HG02763 (cell line): ENCODE data around the gene GATA5.
"Not testable (repeated sequence)": the region's sequence is repeated elsewhere in the genome, so short reads cannot be mapped to it uniquely, and the experiment has no call there.

ENCODE experiments used
- ATAC-seq: cut with Tn5 transposase; IDR thresholded peaks from one replicate; pipeline ENCODE4 v1.9.1; 2021; ENCODE audit warnings: mild to moderate bottlenecking, moderate library complexity; ENCODE audit not compliant: unreplicated experiment

GATA5 gene

DNA sequence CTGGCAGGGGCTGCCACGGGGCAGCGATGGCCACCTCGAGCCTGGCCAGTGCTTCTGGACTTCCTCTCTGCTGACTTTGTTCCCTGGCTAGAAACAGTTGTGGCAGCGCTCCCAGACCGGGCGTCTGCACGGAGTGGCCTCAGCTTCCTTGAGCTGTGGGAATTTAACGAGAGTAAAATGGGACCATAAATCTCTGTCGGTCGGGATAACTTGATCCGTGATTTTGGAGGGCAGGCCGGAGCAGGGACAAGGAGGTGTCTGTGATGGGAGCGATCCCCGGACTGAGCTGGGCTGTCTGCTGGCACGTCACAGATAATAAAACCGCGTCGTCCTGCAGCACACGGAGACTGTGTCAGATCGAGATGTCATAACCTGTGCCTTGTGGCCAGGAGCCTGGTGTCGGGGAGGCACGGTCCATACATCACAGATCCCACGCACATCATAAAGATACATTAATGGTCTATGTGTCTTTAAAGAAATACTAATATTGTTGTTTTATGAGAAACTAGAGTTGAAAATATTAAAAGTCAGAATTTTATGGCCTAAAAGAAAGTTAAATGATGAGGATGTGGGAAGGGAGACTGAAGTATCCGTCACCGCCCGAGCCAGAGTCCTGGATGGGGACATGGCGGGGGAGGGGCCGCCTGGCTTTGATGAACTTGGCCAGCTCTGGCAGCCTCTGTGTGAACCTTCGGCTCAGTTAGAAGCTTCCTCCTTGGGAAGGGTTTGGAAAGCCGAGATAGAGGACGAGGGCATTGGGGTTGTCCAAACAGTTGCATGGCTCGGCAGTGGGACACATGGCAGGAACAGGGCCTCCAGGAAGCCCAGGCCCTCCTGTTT, 41.9 kb downstream of the GATA5 start:
- ATAC-seq: no peak

DNA sequence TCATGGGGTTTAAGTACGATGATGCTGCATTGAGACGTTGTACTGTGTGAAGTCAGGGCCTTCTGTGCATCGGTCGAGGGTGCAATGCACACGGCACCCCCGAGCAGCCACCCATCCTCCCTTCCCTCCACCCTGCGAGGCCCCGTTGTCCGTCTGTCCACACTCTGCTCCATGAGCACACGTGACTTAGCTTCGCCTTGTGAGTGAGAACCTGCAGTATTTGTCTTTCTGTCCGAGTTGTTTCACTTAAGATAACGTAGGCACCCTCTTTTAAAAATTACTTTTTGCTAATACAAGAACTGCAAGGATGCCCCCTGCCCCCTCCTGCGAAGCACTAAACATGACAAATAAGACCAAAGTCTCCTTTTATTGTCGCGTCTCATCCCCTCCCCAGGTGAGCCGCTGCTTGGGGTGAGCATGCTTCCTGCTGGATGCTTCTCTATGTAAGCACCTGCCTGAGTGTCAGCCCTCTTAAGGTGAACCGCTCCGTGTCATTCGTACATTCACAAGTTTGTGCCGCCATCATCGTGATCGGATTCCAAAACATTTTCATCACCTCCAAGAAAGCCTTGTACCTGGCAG, 44.8 kb downstream of the GATA5 start:
- ATAC-seq: no peak

DNA sequence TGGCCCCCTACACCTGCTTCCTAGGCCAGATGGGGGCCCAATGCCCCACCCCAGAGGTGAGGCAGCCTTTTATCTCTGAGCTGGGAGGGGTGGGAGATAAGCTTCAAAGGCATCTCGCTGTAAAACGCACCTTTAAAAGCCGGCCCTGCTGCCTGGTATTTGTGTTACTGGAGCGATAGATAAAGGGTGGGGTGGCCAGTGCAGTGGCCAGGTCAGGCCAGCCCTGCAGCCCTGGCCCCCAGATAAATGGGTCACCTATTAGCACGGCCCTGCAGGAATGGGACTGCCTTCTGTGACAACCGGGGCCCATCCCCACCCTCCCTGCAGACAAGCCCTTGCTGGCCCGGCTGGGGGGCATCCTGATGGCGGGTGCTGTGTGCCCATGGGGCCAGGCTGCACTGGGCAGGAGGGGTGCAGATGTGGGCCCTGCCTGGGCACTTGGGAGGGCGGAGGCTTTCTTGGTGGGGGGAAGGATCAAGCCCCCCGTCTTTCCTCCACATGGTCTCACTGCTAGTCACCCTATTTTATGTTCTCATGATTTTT, 45.4 kb downstream of the GATA5 start:
- no peak for ATAC-seq

DNA sequence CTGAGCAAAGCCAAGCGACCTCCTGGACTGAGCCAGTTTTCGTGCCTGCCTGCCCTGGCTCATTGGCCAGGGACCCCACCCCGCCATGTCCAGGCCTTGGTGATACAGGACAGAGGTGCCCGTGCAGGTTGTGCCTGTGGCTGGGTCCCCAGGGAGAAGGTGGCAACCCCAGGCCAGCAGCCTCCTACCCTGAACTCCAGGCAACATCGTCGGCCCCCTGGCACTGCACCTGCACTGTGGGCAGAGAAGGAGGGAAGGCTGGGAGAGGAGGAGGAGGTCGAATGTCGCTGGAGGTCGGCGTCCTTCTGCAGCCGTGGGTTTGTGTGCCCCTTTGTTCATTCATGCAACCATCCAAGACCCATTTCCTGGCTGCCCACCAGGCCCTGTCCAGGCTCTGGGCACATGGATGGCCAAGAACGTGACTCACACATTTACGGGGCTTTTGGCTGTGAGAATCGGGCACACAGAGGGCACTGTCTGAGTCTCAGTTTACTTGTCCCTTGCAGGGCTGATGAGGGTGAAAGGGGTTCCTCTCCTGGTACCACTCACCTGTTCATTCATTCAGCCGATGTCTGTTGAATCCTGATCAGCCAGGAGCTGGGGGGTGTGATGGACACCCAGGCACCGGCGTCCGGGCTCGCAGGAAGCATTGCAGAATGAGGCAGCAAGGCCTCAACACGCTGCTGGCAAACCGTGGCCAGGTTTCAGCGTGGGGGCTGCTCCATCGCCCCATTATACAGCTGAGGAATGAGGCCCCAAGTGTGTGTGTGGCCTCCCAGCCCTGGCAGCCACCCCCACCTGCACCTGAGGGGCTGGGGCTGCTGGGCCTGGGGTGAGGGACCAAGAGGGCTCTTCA, 46.1 kb downstream of the GATA5 start:
- ATAC-seq: no peak

DNA sequence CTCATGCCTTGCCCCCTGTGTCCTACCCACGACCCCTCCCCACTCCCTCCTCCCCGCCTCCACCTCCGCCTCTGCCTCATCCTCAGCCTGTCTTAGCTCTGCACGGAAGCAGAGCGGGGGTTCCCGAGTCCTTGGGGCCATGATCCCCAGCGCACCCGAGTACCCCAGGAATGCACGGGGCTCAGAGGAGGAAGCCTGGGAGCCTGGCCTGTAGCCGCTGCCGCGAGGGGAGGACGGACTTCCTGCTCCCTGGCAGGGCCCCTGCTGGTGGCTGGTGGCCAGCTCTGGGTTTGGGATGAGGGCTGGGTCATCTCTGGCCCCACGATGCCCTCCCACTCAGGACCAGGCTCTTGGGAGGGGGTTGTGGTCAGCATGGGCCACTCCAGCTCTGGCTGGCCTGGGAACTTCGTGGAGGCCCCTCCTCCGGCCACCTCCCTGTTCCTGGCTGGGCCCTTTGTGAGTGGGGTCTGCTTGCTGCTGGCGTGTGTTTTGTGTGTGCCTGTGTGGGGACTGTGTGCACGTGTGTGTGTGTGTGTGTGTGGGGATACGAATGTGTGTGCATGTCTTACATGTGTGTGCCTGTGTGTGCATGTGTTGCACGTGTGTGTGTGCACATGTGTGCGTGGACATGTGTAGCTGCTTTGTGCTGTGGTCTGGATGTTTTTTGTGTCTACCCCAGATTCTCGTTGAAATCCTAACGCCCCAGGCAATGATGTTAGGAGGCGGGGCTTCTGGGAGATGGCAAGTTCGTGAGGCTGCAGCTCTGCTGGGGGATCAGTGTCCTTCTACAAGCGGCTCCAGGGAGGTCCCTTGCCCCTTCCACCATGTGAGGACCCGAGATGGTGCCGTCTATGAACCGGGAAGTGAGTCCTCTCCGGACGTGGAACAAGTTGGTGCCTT, 47.1 kb downstream of the GATA5 start:
- no peak for ATAC-seq

DNA sequence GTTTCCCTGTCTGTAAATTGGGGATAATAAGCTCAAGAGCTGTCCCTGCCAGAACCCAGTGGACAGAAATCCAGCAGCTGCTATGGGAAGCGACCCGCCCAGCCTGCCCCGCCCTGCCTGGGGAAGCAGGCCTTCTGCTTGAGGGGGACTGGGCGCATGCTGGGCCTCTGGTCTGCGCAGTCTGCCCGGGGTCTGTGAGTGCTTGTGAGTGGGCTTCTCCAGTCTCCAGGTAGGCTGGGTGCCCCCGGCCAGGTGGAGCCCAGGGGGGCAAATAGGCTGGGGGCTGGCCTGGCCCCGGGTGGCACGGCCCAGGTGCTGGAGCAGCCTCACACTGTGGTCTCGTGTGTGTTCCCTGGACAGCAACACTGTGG, 47.8 kb downstream of the GATA5 start:
- no peak for ATAC-seq

DNA sequence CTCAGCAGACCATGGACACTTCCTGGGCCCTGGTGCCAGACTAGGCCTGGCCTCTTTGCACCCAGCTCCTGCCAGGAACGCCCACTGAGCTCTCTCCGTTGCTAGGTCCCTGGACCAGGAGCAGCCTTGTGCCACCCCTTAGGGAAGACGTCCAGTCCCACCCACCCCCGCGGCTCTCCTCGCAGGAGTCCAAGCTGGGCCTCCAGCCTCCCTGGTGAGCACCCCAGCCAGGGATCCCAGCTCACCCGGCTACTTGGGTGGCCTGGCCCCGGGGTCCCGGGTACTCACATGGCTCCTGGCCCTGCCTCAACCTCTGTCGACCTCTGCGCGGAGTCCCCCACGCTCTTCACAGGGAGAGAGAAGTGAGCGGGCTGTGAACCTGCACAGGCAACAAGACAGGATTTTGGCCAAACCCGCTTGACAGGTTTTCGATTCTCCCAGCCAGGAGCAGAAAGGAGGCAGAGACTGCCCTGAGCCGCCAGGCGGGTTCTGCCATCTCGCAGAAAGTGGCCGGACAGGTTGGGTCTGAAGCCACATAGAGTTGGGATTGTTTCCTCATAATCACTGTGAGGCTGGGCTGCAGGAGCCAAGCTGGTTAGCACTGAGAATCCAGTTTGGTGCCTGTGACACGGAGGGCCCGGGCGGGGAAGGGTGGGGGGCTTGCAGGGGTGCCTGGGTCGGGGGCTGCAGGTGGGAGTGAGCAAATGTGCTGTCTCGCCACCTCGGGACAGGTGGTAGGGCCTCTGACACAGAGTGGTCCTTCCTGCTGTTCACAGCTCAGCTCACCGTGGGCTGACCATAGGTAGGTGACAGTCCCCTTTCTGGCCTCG, 48.4 kb downstream of the GATA5 start, which contains the start of gene RBBP8NL:
TSS of gene RBBP8NL (minus strand) at position 368 of the 830 bp plus-strand sequence. CDS start 7,892 bp downstream, outside the sequence.
- no peak for ATAC-seq

DNA sequence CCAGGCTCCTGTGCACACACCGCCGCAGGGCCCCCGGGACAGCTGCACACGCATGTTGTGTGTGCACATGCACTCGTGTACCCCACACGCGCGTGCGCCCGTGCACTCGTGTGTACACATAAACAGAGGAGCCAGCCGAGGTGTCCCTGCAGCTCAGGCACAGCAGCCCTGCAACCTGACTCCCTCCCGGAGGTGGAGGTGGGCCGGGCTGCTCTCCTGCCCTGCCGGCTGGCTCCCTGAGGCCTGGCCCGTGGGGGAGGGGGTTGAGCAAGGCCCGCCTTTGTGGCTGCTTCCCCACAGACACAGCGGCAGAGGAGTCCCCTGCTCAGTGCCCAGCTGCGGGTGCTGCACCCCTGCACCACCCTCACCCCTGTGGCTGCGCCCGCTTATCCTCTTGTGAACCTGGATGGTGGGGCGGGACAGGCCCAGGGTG, 49.1 kb downstream of the GATA5 start:
- no peak for ATAC-seq

DNA sequence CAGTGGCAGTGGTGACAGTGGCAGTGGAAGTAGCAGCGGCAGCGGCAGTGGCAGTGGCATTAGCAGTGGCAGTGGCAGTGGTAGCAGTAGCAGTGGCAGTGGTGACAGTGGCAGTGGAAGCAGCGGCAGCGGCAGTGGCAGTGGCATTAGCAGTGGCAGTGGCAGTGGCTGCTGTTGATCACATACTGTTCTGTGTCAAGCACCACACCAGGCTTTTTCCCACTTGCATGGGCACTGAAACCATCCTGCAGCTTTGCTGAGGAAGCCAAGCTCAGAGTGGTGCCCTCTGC, 49.8 kb downstream of the GATA5 start:
- not testable (repeated sequence) for ATAC-seq

DNA sequence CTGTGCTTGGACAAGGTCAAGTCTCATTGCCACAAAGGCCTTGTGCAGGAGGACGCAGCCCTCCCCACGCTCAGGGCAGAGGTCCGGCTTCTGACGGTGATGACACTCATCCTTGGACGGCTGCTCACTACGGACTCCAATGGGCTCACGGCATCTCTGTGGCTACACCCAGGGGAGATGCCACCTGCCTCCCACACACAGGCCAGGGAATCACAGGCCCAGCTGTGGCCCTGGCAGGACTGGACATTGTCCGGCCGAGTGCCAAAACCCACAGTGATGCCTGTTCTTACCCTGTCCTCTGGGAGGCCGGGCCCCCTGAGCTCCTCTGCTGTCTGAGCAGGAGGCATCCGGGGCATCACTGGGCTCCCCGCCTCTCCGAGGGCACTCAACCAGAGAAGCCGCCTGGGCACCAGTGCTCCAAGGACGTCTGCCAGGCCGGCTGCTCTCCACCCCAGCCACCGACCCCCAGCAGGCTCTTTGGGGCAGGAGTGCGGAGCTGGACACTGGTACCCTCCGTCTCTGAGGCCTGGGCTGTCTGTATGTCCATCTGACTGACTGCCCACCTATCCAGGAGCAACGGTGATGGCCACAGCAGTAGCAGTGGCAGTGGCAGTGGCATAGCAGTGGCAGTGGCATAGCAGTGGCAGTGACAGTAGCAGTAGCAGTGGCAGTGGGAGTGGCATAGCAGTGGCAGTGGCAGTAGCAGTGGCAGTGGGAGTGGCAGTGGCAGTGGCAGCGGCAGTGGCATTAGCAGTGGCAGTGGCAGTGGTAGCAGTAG, 50.3 kb downstream of the GATA5 start:
- no peak for ATAC-seq

DNA sequence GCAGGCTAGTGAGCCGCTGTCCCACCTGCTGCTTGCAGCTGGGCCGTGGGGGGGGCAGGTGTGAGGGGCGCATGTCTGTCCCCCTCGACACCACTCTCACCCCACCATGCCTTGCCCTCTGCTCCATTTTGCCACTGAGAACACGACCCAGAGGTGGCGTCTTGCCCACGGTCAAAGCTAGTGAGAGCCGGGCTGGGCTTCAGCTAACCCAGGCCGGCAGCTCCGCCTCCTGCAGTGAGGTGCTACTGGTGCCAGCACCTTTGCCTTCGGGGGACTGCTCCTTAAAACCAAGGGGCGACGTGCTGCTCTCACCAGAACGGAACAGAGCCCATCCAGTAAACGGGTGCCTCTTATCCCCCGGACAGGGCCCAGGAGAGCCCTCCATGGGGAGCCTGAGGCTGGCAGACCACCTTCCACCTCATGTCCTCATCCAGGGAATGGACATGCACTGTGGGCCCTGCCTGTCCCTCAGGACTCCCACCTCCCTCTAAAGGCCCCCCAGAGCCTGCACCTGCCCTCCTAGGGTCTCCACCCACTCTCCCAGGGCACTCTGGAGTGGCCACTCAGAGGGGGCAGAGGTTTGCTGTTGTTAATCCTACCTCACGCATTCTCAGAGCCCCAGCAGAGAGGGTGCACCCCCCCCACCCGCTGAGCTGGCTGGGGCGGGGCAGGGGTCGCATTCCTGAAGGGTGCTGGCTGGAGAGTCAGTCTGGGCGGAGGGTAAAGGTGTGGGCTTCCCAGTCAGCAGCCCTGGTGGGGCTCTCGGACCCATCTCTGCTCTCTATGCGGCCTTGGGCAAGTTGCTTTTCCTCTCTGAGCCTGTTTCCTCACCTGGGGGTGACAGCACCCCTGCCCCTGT, 51.3 kb downstream of the GATA5 start:
- no peak for ATAC-seq

DNA sequence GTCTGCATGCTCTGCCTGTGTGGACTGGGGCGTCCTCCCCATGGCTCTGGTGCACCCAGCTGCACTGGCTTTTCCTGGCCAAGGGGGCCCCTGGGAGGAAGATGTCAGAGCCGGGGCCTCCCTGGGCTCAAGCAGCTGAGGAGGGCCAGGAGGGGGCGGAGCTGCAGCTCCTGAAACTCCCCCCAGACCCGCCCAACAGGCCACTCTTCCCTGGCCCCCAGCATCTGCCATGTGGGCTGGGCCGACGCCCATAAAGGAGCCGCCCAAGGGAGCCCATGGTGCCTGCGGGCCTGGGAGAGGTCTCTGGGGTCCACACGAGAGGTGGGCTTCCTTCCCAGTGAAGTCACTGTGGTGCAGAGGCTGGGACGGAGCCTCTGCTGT, 52.5 kb downstream of the GATA5 start:
- ATAC-seq: no peak

DNA sequence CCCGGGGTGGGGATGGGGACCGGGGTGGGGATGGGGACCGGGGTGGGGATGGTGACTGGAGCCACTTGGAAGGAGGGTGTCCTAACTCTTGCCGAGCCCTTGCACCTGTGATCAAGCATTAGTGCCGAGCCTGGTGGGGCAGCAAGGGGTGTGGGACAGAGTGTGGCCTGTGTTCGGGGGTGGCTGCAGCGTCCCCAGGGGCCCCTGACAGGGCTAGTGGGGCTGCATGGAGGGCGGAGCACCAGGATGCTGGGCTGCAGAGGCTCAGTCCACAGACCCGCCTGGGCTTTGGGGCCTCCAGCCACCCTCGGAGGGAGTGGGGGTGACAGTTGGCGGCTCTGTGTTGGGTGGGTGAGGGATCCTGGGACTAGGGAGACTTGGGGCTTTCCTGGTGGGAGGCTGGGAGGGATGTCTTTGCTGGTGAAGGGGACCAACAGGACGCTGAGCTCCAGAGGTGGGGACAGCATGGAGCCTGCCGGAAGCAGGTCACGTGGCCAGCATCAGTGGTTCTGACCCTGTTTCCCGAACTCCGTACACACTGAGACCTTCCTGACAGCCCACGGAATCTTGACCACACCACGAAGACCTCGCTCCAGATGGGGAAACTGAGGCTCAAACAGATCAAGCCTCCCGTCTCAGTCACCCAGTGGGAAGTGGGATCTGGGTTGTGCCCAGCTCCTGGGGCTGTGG, 53.0 kb downstream of the GATA5 start:
- no peak for ATAC-seq

DNA sequence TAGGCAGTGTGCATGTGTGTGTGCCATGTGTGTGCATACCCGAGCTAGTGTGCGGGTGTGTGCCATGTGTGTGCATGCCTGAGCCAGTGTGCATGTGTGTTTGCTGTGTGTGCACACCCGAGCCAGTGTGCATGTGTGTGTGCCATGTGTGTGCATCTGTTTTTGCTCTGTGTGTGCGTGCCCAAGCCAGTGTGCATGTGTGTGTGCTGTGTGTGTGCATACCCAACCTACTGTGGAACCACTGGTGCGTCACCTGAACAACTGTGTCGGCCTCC, 54.1 kb downstream of the GATA5 start:
- ATAC-seq: no peak

DNA sequence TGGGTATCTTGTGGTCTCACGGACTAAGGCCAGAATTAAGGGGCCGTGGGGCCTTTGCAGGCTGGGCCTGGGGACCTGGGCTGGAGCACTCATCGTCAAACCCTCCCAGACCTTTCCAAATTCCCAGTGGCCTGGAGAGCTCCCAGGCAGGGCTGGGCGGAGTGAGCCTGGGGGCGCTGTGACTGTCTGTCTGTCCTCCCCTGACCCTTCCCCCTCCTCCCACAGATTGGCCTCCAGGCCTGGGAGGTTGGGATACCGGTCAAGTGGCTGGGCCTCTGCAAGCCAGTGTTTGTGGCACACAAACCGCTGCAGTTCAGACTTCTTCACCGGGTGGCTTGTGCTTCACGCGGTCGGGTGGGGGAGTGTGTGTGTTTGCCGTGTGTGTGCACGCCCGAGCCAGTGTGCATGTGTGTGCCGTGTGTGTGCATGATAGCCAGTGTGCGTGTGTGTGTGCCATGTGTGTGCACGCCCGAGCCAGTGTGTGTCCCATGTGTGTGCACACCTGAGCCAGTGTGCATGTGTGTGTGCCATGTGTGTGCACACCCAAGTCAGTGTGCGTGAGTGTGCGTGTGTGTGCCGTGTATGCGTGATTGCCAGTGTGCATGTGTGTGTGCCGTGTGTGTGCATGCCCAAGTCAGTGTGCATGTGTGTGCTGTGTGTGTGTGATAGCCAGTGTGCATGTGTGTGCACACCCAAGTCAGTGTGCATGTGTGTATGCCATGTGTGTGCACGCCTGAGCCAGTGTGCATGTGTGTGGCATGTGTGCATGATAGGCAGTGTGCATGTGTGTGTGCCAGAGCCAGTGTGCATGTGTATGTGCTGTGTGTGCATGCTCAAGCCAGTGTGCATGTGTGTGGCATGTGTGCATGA, 54.7 kb downstream of the GATA5 start:
- no peak for ATAC-seq

DNA sequence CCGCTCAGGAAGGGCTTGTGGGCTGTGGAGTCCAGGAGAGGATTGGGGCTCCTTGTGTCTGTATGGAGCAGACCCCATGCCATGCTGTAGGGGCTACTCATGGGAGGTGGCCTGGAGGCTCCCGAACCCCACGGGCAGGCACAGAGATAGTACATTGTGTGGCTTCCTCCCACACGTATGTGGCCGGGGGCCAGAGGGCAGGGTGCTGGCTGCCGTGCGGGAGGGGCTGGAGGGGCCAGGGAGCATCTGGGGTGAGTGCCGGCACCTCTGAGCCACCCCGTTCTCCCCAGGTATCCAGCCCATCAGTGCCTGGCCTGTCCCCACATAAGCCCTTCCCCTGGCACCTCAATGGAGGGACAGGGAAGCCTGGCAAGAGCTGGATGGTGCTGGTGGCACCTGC, 56.0 kb downstream of the GATA5 start:
- ATAC-seq: no peak
